ENCODE measurements around the gene RETREG2.

Gene RETREG2

DNA sequence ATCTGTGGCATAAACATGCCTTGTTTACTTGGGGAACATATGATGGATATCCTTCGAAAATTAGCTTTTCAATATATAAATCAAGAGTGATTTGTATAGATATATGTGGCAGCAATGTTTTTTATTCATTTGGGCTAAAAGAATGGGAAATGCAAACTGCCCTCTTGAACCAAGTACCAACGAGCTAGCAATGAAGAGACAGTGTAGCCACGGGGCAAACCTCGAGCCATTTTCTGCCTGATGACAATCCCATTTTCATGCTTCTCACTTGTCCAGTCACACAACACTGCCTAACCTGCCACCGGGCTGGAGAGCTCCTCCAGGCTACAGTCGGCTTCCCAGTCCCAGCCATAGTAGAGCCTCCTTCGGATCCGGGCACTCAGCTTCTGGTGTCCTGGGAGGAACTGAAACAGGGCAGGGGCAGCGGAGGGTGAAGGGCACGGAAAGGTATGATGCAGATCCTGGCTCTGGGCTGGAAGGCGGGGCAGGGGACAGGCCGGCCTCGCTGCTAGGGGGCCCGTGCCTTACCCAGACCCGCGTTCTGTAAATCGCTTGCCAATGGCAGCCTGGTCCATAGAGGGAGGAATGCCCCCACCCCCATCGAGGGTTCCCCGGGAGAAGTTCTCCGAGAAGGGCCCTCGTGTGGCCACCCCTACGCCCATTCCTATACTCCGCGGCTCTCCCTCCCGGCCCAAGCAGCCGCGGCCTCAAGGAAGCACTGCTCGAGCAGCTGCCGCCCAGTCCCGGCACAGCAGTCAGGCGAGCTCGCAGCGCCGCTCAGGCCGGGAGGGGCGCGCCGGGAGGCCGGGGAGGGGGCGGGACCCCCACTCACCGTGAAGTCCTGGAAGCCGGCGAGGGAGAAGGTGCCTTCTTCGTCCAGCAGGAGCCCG lies 1.9 kb upstream of the RETREG2 start:
- Histone ChIP-seq H3K36me3 (ENCODE audit: control insufficient read depth in 2 of 2, insufficient read depth in 2 of 2, low read length in 2 of 2) (peaks cover 50 to 53% of the 10 kb centered on the region in 2 donors), H3K27ac (ENCODE audit: low read depth in 2 of 2, low read length in 2 of 2) (peak overlapping the region; percentile 99 to 100), H3K4me1 (ENCODE audit: control insufficient read depth in 2 of 2, insufficient read depth in 2 of 2, low read length in 2 of 2) (peaks cover 26 to 31% of the 10 kb centered on the region in 2 donors), H3K27me3 (ENCODE audit: control insufficient read depth in 2 of 2, insufficient read depth in 2 of 2, low read length in 2 of 2) (no peaks in the 10 kb centered on the region), H3K9me3 (ENCODE audit: control insufficient read depth in 2 of 2, low read length in 2 of 2) (no peaks in the 10 kb centered on the region), H3K4me3 (ENCODE audit: low read length in 2 of 2) (peak overlapping the region; percentile 95 to 98), H3K9ac (ENCODE audit: low read depth in 1 of 2, low read length in 2 of 2) (peak overlapping the region; percentile 97 to 98)

GRCh38 chr2:219176818-219177551 lies 1.1 kb upstream of the RETREG2 start, which contains the start of gene CNPPD1:
CNPPD1 (minus strand) TSS chr2:219176925; CDS start chr2:219176828, 97 bp downstream.
- H3K27me3 ChIP-seq (ENCODE audit: control insufficient read depth in 2 of 2, insufficient read depth in 2 of 2, low read length in 2 of 2), result no peaks in the 10 kb centered on the region
- peak within 1 kb of the TSS; percentile 99 to 100 for H3K27ac ChIP-seq (ENCODE audit: low read depth in 2 of 2, low read length in 2 of 2)
- H3K36me3 ChIP-seq (ENCODE audit: control insufficient read depth in 2 of 2, insufficient read depth in 2 of 2, low read length in 2 of 2), result peaks cover 50 to 53% of the 10 kb centered on the region in 2 donors
- H3K9ac ChIP-seq (ENCODE audit: low read depth in 1 of 2, low read length in 2 of 2), result peak within 1 kb of the TSS; percentile 97 to 98
- H3K4me3 ChIP-seq (ENCODE audit: low read length in 2 of 2), result peak within 1 kb of the TSS; percentile 95 to 98
- H3K9me3 ChIP-seq (ENCODE audit: control insufficient read depth in 2 of 2, low read length in 2 of 2), result no peaks in the 10 kb centered on the region
- H3K4me1 ChIP-seq (ENCODE audit: control insufficient read depth in 2 of 2, insufficient read depth in 2 of 2, low read length in 2 of 2), result peaks cover 22 to 25% of the 10 kb centered on the region in 2 donors

DNA sequence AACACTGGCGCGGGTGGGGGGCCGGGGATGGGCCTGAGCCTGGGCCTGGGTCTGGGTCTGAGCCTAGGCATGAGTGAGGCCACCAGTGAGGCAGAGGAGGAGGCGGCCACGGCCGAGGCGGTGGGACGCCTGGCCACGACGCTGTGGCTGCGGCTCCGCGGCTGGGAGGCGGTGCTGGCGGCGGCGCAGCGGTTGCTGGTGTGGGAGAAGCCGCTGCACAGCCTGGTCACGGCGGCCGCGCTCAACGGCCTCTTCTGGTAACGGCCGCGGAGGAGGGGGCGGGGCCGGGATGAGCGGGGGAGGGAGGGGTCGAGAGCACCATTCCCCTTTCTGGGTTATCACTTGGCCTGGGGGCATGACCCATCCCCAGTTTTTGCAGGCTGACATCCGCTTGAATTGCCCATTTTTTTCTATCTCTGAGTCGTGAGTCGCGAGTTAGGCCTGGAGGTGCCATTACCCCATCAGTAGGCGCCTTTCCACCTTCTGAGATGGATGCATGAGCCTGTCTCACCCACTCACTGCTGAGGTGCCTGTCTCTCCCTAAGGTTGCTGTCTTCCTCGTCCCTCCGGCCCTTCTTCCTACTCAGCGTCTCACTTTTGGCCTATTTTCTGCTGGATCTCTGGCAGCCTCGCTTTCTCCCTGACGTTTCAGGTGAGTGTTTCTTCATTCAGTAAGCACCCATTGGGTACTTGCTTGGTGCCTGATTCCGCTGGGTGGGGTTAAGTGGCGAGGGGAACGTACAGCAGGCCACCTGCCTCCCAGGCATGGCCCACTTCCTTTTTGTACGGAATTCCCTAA lies 501 bp downstream of the RETREG2 start:
- peak overlapping the region; percentile 95 to 98 for H3K4me3 ChIP-seq (ENCODE audit: low read length in 2 of 2)
- peaks cover 36 to 37% of the 10 kb centered on the region in 2 donors for H3K4me1 ChIP-seq (ENCODE audit: control insufficient read depth in 2 of 2, insufficient read depth in 2 of 2, low read length in 2 of 2)
- peak overlapping the region; percentile 78 to 97 for H3K9ac ChIP-seq (ENCODE audit: low read depth in 1 of 2, low read length in 2 of 2)
- no peaks in the 10 kb centered on the region for H3K27me3 ChIP-seq (ENCODE audit: control insufficient read depth in 2 of 2, insufficient read depth in 2 of 2, low read length in 2 of 2)
- H3K27ac ChIP-seq (ENCODE audit: low read depth in 2 of 2, low read length in 2 of 2), result peak overlapping the region; percentile 88 to 99
- no peaks in the 10 kb centered on the region for H3K9me3 ChIP-seq (ENCODE audit: control insufficient read depth in 2 of 2, low read length in 2 of 2)
- peaks cover 50 to 53% of the 10 kb centered on the region in 2 donors for H3K36me3 ChIP-seq (ENCODE audit: control insufficient read depth in 2 of 2, insufficient read depth in 2 of 2, low read length in 2 of 2)

DNA sequence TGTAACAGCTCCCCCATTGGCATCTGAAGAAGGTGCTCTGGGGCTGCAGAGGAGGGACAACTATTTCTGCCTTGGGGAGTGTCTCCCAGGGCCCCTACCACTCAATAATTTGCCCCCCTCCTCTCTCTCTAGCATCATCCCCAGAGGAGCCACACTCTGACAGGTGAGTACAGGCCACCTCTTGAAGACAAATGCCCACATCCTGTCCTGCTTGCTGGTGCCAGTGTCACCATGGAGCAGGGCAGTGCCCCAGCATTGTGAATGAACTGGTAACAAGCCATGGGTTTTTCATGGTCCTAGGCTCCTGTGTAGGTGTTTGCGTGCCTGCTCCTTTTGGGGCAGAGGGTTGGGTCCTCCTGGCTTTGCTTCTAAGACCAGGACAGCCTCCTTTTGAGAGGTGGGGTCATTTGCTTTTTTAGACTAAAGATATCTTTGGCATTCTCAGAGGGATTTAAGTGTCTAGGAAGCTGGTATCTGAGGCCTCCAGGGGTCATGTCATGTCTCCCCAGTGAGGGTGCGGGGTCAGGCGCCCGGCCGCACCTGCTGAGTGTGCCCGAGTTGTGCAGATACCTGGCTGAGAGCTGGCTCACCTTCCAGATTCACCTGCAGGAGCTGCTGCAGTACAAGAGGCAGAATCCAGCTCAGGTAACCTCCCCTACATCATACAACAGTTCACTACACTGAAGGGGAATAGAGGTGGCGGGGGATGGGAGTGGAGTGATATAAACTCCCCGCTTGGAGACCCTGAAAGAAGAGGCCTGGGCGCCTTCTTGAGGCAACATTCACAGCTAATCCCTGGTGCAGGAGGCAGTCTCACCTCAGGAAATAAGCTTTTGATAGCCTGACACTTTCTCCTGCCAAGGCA lies 1.8 kb downstream of the RETREG2 start:
- Histone ChIP-seq H3K4me3 (ENCODE audit: low read length in 2 of 2) (peak overlapping the region in 1 of 2 donors; percentile 95), H3K27me3 (ENCODE audit: control insufficient read depth in 2 of 2, insufficient read depth in 2 of 2, low read length in 2 of 2) (no peaks in the 10 kb centered on the region), H3K27ac (ENCODE audit: low read depth in 2 of 2, low read length in 2 of 2) (no peak overlapping the region), H3K4me1 (ENCODE audit: control insufficient read depth in 2 of 2, insufficient read depth in 2 of 2, low read length in 2 of 2) (peaks cover 33 to 39% of the 10 kb centered on the region in 2 donors), H3K9me3 (ENCODE audit: control insufficient read depth in 2 of 2, low read length in 2 of 2) (no peaks in the 10 kb centered on the region), H3K36me3 (ENCODE audit: control insufficient read depth in 2 of 2, insufficient read depth in 2 of 2, low read length in 2 of 2) (peaks cover 48 to 53% of the 10 kb centered on the region in 2 donors), H3K9ac (ENCODE audit: low read depth in 1 of 2, low read length in 2 of 2) (no peak overlapping the region)

- Histone ChIP-seq H3K36me3 (ENCODE audit: control insufficient read depth in 2 of 2, insufficient read depth in 2 of 2, low read length in 2 of 2) (peaks cover 45 to 50% of the 10 kb centered on the region in 2 donors), H3K27me3 (ENCODE audit: control insufficient read depth in 2 of 2, insufficient read depth in 2 of 2, low read length in 2 of 2) (no peaks in the 10 kb centered on the region), H3K4me3 (ENCODE audit: low read length in 2 of 2) (no peak overlapping the region), H3K4me1 (ENCODE audit: control insufficient read depth in 2 of 2, insufficient read depth in 2 of 2, low read length in 2 of 2) (peaks cover 25 to 32% of the 10 kb centered on the region in 2 donors), H3K27ac (ENCODE audit: low read depth in 2 of 2, low read length in 2 of 2) (no peak overlapping the region), H3K9me3 (ENCODE audit: control insufficient read depth in 2 of 2, low read length in 2 of 2) (no peaks in the 10 kb centered on the region), H3K9ac (ENCODE audit: low read depth in 1 of 2, low read length in 2 of 2) (no peak overlapping the region)
Observed at GRCh38 chr2:219180961-219181360, 2.9 kb downstream of the RETREG2 start.

GRCh38 chr2:219181531-219181930 lies 3.5 kb downstream of the RETREG2 start:
- no peaks in the 10 kb centered on the region for H3K27me3 ChIP-seq (ENCODE audit: control insufficient read depth in 2 of 2, insufficient read depth in 2 of 2, low read length in 2 of 2)
- peaks cover 45 to 50% of the 10 kb centered on the region in 2 donors for H3K36me3 ChIP-seq (ENCODE audit: control insufficient read depth in 2 of 2, insufficient read depth in 2 of 2, low read length in 2 of 2)
- H3K4me1 ChIP-seq (ENCODE audit: control insufficient read depth in 2 of 2, insufficient read depth in 2 of 2, low read length in 2 of 2), result peaks cover 24 to 29% of the 10 kb centered on the region in 2 donors
- no peak overlapping the region for H3K27ac ChIP-seq (ENCODE audit: low read depth in 2 of 2, low read length in 2 of 2)
- H3K9ac ChIP-seq (ENCODE audit: low read depth in 1 of 2, low read length in 2 of 2), result no peak overlapping the region
- no peak overlapping the region for H3K4me3 ChIP-seq (ENCODE audit: low read length in 2 of 2)
- H3K9me3 ChIP-seq (ENCODE audit: control insufficient read depth in 2 of 2, low read length in 2 of 2), result no peaks in the 10 kb centered on the region

DNA sequence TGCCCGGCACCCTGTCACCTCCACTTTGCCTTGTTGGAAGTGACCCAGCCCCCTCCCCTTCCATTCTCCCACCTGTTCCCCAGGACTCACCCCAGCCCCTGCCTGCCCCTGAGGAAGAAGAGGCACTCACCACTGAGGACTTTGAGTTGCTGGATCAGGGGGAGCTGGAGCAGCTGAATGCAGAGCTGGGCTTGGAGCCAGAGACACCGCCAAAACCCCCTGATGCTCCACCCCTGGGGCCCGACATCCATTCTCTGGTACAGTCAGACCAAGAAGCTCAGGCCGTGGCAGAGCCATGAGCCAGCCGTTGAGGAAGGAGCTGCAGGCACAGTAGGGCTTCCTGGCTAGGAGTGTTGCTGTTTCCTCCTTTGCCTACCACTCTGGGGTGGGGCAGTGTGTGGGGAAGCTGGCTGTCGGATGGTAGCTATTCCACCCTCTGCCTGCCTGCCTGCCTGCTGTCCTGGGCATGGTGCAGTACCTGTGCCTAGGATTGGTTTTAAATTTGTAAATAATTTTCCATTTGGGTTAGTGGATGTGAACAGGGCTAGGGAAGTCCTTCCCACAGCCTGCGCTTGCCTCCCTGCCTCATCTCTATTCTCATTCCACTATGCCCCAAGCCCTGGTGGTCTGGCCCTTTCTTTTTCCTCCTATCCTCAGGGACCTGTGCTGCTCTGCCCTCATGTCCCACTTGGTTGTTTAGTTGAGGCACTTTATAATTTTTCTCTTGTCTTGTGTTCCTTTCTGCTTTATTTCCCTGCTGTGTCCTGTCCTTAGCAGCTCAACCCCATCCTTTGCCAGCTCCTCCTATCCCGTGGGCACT lies 4.5 kb downstream of the RETREG2 start:
- Histone ChIP-seq H3K27me3 (ENCODE audit: control insufficient read depth in 2 of 2, insufficient read depth in 2 of 2, low read length in 2 of 2) (no peaks in the 10 kb centered on the region), H3K4me1 (ENCODE audit: control insufficient read depth in 2 of 2, insufficient read depth in 2 of 2, low read length in 2 of 2) (peaks cover 24 to 29% of the 10 kb centered on the region in 2 donors), H3K9me3 (ENCODE audit: control insufficient read depth in 2 of 2, low read length in 2 of 2) (no peaks in the 10 kb centered on the region), H3K9ac (ENCODE audit: low read depth in 1 of 2, low read length in 2 of 2) (peak overlapping the region; percentile 10 to 42), H3K36me3 (ENCODE audit: control insufficient read depth in 2 of 2, insufficient read depth in 2 of 2, low read length in 2 of 2) (peaks cover 45 to 50% of the 10 kb centered on the region in 2 donors), H3K4me3 (ENCODE audit: low read length in 2 of 2) (peak overlapping the region in 1 of 2 donors; percentile 26), H3K27ac (ENCODE audit: low read depth in 2 of 2, low read length in 2 of 2) (peak overlapping the region; percentile 81 to 83)

DNA sequence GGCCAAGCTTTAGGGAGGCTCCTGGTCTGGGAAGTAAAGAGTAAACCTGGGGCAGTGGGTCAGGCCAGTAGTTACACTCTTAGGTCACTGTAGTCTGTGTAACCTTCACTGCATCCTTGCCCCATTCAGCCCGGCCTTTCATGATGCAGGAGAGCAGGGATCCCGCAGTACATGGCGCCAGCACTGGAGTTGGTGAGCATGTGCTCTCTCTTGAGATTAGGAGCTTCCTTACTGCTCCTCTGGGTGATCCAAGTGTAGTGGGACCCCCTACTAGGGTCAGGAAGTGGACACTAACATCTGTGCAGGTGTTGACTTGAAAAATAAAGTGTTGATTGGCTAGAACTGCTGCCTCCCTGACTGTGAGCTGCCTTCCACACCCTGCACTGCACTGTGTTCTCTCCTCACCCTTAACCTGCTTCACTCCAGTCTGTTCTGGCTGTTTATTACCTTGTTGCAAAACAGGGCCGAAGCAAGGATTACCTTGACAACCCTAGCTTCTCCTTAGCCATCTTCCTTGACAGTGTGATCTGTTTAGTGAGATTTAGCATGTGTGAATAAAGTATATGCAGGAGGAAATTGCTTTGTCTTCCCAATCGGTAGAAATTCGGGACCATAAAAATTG lies 5.2 kb downstream of the RETREG2 start:
- Histone ChIP-seq H3K27ac (ENCODE audit: low read depth in 2 of 2, low read length in 2 of 2) (peak overlapping the region; percentile 81 to 83), H3K4me3 (ENCODE audit: low read length in 2 of 2) (peak overlapping the region in 1 of 2 donors; percentile 26), H3K27me3 (ENCODE audit: control insufficient read depth in 2 of 2, insufficient read depth in 2 of 2, low read length in 2 of 2) (no peaks in the 10 kb centered on the region), H3K36me3 (ENCODE audit: control insufficient read depth in 2 of 2, insufficient read depth in 2 of 2, low read length in 2 of 2) (peaks cover 45 to 50% of the 10 kb centered on the region in 2 donors), H3K9me3 (ENCODE audit: control insufficient read depth in 2 of 2, low read length in 2 of 2) (no peaks in the 10 kb centered on the region), H3K4me1 (ENCODE audit: control insufficient read depth in 2 of 2, insufficient read depth in 2 of 2, low read length in 2 of 2) (peaks cover 24 to 29% of the 10 kb centered on the region in 2 donors), H3K9ac (ENCODE audit: low read depth in 1 of 2, low read length in 2 of 2) (peak overlapping the region; percentile 26 to 31)
